ENCODE data around the gene USF3.
A peak's percentile ranks its signal among the peaks of the same experiment; 100 is the strongest.

Gene USF3

DNA sequence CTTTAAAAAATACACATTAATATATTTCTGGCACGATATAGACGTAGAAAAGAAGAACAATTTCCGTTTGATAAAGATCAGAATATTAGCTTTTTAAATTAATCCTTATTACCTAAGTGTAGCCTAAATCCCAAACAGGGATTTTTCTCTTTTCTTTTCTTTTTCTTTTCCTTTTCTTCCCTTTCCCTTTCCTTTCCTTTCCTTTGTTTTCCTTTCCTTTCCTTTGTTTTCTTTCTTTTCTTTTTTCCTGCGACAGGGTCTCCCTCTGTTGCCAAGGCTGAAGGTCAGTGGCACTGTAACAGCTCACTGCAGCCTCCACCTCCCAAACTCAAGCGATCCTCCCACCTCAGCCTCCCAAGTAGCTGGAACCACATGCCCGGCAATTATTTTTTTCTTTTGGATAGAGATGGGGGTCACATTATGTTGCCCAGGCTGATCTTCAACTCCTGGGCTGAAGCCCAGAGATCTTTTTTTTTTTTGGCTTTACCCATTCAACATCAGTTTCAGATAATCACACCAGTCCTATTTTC is 1.8 kb upstream of the USF3 start:
- no peak for FAIRE-seq

DNA sequence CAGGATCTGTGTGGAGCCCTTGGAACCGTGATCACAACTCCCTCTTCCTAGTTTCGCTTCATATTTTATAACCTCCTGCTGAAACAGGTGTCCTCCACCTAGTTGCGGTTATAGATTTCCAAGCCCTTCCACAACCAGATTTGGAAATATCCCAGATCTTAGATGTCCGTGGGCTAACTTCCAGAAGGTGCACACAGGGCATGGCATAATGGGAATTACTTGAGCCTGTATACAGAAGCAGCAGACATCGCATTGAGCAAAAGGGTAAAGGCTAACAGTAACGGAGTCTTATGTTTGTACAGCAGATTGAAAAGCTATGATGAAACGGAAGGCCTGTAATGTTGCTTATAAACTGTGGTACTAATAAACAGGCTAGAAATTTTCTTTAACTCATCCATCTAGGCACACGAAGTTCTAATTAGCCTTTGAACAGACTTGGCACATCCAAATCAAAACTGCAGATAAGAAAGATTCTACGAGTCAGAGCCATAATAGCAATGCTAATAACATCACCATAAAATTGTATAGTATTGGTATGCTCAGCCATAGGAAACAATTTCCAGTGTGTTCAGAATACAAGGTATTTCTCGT is 1.2 kb upstream of the USF3 start:
- FAIRE-seq: no peak

GRCh38 chr3:113696658-113697499 is 437 bp upstream of the USF3 start:
- peak; percentile 87 for FAIRE-seq

DNA sequence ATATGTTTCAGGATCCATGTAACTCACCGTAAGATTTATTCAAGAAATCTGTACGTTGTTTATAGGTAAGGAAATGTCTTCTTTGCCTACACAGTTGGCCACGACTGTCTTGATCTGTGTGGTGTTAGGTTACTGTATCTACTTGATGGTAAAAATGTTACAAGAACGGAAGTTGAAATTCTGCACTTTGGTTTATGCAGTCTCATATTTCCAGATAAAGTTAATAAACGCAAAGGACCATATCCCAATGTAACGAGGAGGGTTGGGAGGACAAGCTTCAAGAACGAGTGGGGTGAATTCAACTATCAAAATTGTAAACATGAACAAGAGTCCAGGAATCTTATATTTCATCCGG is 1.0 kb downstream of the USF3 start:
- FAIRE-seq: no peak

- FAIRE-seq: no peak
Observed at GRCh38 chr3:113690482-113690881, 6.0 kb downstream of the USF3 start.

GRCh38 chr3:113685956-113686721 is 10.3 kb downstream of the USF3 start:
- no peak for FAIRE-seq

- no peak for FAIRE-seq
Observed at GRCh38 chr3:113685124-113685523, 11.3 kb downstream of the USF3 start.

GRCh38 chr3:113684271-113684819 is 12.1 kb downstream of the USF3 start:
- FAIRE-seq: no peak

GRCh38 chr3:113678773-113679172 is 17.7 kb downstream of the USF3 start:
- no peak for FAIRE-seq

GRCh38 chr3:113677737-113678136 is 18.7 kb downstream of the USF3 start:
- no peak for FAIRE-seq

DNA sequence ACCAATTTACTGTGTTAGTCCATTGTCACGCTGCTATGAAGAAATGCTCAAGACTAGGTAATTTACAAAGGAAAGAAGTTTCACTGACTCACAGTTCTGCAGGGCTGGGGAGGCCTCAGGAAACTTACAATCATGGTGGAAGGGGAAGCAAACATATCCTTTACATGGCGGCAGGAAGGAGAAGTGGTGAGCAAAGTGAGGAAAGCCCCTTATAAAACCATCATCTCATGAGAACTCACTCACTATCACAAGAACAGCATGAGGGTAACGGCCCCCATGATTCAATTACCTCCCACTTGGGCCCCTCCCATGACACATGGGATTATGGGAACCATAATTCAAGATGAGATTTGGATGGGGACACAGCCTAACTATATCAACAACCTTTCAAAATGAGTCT is 20.2 kb downstream of the USF3 start:
- FAIRE-seq: no peak

GRCh38 chr3:113673593-113673992 is 22.8 kb downstream of the USF3 start:
- FAIRE-seq: no peak

DNA sequence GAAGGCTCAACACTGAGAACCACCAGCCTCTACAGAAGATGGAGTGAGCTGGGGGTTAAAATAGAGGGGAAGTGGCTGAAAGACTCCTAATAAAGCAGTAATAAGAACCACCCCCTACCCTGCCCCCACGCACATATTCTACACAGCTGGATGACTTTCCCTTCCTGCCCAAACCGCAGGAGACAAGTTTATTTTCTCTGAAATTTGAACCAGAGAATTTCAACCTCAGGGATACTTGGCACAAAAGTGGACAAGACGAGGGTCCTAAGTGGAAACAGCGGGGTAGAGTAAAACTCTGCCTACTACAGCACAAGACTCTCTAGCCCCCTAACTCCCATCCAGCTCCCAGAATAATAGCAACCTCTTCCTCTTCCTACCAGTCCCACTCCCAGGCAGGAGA is 28.4 kb downstream of the USF3 start:
- FAIRE-seq: no peak

DNA sequence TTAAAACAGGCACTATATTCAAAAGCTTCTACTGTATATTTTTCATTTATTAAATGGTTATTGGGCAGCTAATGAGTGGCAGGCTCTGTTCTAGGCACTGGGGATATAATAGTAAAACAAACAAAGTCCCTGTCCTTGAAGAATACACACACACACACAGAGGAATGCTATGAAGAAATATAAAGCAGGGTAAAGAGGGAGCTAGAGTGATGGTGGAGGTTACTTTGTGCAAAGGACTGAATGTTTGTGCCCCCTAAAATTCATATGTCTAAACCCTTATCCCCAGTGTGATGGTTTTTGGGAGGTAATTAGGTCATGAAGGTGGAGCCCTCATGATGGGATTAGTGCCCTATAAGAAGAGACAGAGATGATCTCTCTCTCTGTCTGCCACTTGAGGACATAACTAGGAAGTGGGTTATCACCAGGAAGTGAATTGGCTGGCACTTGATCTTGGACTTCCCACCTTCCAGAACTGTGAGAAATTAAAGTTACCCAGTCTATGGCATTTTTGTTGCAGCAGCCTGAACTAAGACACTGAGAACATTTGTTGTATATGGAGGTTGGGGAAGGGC is 31.8 kb downstream of the USF3 start:
- no peak for FAIRE-seq

DNA sequence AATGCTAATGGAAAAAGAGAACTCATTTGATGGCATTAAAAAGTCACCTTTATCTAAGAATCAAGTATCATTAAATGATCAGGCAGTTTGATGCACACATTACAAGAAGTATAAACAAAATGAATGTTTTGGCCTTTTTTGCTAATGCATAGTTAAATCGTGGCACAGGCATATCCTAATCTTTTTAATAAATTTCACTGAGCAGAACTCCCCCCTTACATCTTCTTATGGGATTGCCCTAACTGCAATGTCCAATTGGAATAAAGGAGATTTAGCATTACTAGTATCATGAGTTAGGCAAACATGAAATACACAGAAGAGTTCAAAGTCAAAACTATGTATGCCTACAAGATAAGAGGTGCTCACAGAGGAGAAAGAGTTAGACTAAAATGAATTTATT is 32.7 kb downstream of the USF3 start:
- FAIRE-seq: no peak

GRCh38 chr3:113663324-113663750 is 33.1 kb downstream of the USF3 start:
- no peak for FAIRE-seq

- no peak for FAIRE-seq
Observed at GRCh38 chr3:113662824-113663223, 33.6 kb downstream of the USF3 start.

GRCh38 chr3:113660896-113661295 is 35.5 kb downstream of the USF3 start:
- FAIRE-seq: no peak

DNA sequence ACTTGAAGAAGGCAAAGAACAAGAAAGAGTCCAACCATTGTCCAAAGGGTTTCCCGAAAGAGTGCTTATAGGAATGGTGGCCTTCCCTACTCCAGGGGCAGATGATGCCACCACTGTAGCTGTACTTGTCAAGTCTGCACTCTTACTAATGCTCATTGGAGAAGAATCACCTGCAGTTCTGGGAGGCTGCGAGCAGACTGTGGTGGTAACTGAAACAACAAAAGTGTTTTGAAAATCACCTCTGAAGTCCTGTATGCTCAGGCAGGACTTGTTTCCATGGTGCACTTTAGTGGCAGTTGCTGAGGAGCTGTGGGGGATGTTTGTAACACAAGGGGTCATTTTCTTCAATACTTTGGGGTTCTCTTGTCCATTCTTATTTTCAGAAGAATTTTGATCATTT is 36.0 kb downstream of the USF3 start:
- FAIRE-seq: no peak

DNA sequence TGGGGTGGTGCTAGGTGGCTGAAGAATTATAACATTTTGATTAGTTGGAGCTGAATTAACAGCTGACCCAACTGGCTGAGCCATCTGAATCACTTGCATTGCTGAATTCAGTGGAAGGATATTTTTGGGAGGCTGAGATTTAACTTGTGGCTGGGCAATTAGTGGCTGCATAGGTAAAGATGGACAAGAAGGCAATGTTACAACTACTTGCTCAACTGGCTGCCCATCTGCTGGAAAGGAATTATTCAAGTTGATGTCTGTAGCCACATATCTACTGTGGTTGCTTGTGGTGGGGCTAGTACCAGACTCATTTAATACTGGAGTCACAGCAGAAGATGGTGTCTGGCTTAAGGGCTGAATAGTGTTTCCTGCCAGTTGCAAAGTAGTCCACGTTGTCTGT is 36.4 kb downstream of the USF3 start:
- no peak for FAIRE-seq

- FAIRE-seq: no peak
Observed at GRCh38 chr3:113659101-113659541, 37.3 kb downstream of the USF3 start.

DNA sequence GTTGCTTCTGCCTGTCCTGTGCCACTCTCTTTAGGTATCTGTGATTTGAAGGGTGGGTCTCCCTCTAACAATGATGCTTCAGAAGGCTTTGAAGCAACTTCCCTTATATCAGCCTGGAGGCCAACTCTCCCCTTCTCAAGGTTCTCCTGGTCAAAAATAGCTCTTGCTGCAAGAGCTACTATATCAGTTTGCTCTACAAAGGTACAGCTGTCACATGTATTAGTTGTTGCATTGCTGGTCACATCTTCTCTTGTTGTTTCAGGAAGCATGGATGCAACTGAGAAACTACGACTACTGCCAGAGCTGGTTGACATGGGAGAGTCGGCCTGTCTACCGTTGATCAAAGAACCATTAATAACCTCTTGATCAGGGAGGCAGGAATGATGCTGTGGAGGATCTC is 38.3 kb downstream of the USF3 start:
- FAIRE-seq: no peak

DNA sequence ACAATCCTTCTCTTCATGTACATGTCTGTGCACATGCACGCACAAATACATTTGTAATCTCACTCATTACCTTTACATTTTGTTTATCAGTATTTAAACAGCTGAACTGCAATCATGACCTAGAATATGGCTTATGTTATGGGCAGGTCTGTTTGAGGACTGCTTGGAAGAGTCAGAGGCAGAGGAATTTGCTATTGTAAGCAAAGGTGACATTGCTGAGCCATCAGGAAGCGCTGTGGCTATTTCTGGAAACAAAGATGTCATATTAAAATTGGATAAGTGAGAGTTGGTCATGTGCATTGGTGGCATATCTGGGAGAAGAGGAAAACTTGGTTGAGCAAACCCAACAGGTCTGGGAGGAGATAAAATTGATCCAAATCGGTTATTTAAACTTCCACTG is 41.6 kb downstream of the USF3 start:
- FAIRE-seq: no peak

Measured in colon (tissue), 2 donors.